ENCODE results near the gene MYH8. TPM values are rescaled to one million over a fixed set of nuclear protein-coding genes. Genes with fewer than 3 reads are reported as not detected.

Gene MYH8
- polyA plus RNA-seq, 1 donor from 2014 or later, result 3.7 TPM

DNA sequence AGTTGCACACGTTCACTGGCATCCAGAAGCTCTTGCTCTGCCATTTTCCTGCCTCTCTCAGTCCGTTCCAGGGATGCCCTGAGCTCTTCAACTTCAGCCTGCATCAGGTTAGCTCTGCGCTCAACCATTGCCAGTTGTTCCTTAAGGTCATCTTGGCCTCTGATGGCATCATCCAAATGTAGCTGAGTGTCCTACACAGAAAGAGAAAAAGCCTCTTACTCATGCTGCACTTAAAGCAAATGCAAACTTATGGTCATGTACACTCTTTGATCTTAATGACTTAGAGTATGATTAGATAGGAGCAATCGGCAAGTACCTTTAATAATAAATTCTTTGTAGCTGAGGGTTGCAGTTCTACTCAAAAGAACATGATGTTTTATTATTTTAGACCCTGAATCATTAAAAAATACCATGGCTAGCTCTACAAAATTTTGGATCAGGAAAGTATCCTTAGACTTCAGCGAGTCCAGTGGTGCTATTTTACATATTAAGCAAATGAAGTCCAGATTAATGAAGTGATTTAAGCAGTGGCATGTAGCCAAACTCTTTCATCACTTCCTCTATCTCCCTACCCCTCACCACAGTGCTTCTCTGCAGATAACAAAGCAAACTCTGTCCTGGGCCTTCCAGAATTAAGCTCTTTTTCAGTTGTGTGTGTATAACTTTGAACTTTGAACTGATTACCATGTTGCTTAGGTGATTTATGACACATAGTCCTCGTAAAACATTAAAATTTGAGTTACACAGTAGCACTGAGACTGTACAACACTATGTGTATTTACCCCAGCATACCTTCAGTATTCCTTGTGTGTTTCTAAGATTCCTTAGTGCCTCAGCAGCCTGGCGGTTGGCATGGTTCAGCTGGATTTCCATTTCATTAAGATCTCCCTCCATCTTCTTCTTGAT is 25.5 kb upstream of the MYH8 start:
- Histone ChIP-seq H4K20me1 (ENCODE audit: insufficient read depth) (no peaks in the 10 kb centered on the region), H3K9ac (ENCODE audit: low read length) (no peak overlapping the region), H3K9me3 (ENCODE audit: low read length) (no peaks in the 10 kb centered on the region), H3K4me2 (ENCODE audit: low read length) (no peak overlapping the region), H2AFZ (ENCODE audit: low read depth, low read length) (no peak overlapping the region), H3K79me2 (replicated peaks; ENCODE audit: insufficient read depth, low read length) (no peaks in the 10 kb centered on the region), H3K27ac (ENCODE audit: low read length) (no peak overlapping the region), H3K27me3 (ENCODE audit: insufficient read depth, low read depth, low read length) (no peaks in the 10 kb centered on the region), H3K9me2 (ENCODE audit: insufficient read depth, low read length) (no peaks in the 10 kb centered on the region), H3K36me3 (ENCODE audit: insufficient read depth, low read length) (no peaks in the 10 kb centered on the region), H3K4me3 (ENCODE audit: low read length) (no peak overlapping the region), H3F3A (ENCODE audit: insufficient read depth, low read length, poor library complexity, severe bottlenecking) (no peaks in the 10 kb centered on the region)
- TF ChIP-seq MXI1 (conservative IDR thresholded peaks at IDR 0.05; ENCODE audit: poor library complexity, severe bottlenecking), result no peak

DNA sequence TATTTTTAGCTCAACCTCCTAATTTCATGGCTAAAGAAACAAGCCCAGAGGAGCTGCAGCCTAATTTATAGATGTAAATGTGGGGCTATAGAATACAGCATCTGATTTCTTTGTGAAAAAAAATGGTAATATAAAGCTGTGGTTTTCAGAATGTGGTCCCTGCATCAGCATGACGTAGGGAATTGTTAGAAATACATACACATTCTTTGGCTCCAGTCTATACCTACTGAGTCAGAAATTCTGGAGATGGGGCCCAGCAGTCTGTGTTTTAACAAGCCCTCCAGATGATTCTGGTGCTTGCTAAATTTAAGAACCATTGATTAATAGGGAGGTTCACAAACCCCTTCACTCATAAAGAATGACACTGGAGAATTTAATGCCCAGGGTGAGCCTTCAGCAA is 18.1 kb upstream of the MYH8 start:
- H2AFZ ChIP-seq (ENCODE audit: low read depth, low read length), result no peak overlapping the region
- H3K36me3 ChIP-seq (ENCODE audit: insufficient read depth, low read length), result no peaks in the 10 kb centered on the region
- H3K27me3 ChIP-seq (ENCODE audit: insufficient read depth, low read depth, low read length), result no peaks in the 10 kb centered on the region
- TF ChIP-seq, protein P1, sequence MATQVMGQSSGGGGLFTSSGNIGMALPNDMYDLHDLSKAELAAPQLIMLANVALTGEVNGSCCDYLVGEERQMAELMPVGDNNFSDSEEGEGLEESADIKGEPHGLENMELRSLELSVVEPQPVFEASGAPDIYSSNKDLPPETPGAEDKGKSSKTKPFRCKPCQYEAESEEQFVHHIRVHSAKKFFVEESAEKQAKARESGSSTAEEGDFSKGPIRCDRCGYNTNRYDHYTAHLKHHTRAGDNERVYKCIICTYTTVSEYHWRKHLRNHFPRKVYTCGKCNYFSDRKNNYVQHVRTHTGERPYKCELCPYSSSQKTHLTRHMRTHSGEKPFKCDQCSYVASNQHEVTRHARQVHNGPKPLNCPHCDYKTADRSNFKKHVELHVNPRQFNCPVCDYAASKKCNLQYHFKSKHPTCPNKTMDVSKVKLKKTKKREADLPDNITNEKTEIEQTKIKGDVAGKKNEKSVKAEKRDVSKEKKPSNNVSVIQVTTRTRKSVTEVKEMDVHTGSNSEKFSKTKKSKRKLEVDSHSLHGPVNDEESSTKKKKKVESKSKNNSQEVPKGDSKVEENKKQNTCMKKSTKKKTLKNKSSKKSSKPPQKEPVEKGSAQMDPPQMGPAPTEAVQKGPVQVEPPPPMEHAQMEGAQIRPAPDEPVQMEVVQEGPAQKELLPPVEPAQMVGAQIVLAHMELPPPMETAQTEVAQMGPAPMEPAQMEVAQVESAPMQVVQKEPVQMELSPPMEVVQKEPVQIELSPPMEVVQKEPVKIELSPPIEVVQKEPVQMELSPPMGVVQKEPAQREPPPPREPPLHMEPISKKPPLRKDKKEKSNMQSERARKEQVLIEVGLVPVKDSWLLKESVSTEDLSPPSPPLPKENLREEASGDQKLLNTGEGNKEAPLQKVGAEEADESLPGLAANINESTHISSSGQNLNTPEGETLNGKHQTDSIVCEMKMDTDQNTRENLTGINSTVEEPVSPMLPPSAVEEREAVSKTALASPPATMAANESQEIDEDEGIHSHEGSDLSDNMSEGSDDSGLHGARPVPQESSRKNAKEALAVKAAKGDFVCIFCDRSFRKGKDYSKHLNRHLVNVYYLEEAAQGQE (IDR thresholded peaks at IDR 0.05; ENCODE audit: borderline replicate concordance), result no peak
- TF ChIP-seq EP300 (conservative IDR thresholded peaks at IDR 0.05; ENCODE audit: poor library complexity, severe bottlenecking), result no peak
- no peak for TF ChIP-seq POLR2AphosphoS5 (IDR thresholded peaks at IDR 0.05)
- TF ChIP-seq EZH2 (IDR thresholded peaks at IDR 0.05; ENCODE audit: borderline replicate concordance, insufficient read depth, low read length, poor library complexity, severe bottlenecking), result no peak
- no peak for TF ChIP-seq MXI1 (conservative IDR thresholded peaks at IDR 0.05; ENCODE audit: poor library complexity, severe bottlenecking)
- no peak for TF ChIP-seq TAF1 (IDR thresholded peaks at IDR 0.05; ENCODE audit: low read depth)
- TF ChIP-seq RAD21 (conservative IDR thresholded peaks at IDR 0.05), result no peak
- TF ChIP-seq, protein P2, sequence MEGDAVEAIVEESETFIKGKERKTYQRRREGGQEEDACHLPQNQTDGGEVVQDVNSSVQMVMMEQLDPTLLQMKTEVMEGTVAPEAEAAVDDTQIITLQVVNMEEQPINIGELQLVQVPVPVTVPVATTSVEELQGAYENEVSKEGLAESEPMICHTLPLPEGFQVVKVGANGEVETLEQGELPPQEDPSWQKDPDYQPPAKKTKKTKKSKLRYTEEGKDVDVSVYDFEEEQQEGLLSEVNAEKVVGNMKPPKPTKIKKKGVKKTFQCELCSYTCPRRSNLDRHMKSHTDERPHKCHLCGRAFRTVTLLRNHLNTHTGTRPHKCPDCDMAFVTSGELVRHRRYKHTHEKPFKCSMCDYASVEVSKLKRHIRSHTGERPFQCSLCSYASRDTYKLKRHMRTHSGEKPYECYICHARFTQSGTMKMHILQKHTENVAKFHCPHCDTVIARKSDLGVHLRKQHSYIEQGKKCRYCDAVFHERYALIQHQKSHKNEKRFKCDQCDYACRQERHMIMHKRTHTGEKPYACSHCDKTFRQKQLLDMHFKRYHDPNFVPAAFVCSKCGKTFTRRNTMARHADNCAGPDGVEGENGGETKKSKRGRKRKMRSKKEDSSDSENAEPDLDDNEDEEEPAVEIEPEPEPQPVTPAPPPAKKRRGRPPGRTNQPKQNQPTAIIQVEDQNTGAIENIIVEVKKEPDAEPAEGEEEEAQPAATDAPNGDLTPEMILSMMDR (IDR thresholded peaks at IDR 0.05; ENCODE audit: poor library complexity, severe bottlenecking), result no peak
- no peaks in the 10 kb centered on the region for H3K9me3 ChIP-seq (ENCODE audit: low read length)
- H3K27ac ChIP-seq (ENCODE audit: low read length), result no peak overlapping the region
- no peaks in the 10 kb centered on the region for H3K9me2 ChIP-seq (ENCODE audit: insufficient read depth, low read length)
- H3K4me2 ChIP-seq (ENCODE audit: low read length), result no peak overlapping the region
- H3K9ac ChIP-seq (ENCODE audit: low read length), result no peak overlapping the region
- no peaks in the 10 kb centered on the region for H3K79me2 ChIP-seq (replicated peaks; ENCODE audit: insufficient read depth, low read length)
- no peaks in the 10 kb centered on the region for H4K20me1 ChIP-seq (ENCODE audit: insufficient read depth)
- H3K4me3 ChIP-seq (ENCODE audit: low read length), result no peak overlapping the region
- no peaks in the 10 kb centered on the region for H3F3A ChIP-seq (ENCODE audit: insufficient read depth, low read length, poor library complexity, severe bottlenecking)

All from neural cell (in vitro differentiated cells).